ENCODE data around the gene ADAM12.

The ADAM12 gene

GRCh38 chr10:125964558-125964957 is 423.7 kb downstream of the ADAM12 start:
- DNase-seq, result no peak

All from suppressor macrophage (primary cell).